NCI-H345 (cell line): ENCODE results near the gene PACSIN2.

Experiments used
- DNase-seq: peaks from one replicate; lab custom pipeline; 2025; lab: John Stamatoyannopoulos, UW

The PACSIN2 gene

DNA sequence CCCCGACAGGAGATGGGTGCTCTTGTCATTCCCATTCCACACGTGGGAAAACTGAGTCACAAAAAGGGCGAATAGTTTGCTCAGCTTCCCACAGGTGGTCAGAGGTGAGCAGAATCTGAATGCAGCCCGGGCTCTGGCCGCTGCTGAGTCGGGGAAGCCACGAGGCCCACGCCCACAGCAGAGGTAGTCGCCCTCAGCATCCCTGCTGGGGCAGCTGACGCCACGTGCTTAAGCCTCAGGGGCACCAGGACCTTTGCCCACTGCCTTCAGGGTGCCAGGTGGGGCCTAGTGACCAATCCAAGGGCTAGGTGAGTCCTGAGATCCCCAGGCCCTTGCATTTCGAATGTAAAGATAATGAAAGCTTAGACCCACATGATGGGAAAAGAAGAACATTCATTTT is 133.7 kb downstream of the PACSIN2 start:
- no peak for DNase-seq

GRCh38 chr22:42880815-42881214 is 134.1 kb downstream of the PACSIN2 start:
- no peak for DNase-seq

DNA sequence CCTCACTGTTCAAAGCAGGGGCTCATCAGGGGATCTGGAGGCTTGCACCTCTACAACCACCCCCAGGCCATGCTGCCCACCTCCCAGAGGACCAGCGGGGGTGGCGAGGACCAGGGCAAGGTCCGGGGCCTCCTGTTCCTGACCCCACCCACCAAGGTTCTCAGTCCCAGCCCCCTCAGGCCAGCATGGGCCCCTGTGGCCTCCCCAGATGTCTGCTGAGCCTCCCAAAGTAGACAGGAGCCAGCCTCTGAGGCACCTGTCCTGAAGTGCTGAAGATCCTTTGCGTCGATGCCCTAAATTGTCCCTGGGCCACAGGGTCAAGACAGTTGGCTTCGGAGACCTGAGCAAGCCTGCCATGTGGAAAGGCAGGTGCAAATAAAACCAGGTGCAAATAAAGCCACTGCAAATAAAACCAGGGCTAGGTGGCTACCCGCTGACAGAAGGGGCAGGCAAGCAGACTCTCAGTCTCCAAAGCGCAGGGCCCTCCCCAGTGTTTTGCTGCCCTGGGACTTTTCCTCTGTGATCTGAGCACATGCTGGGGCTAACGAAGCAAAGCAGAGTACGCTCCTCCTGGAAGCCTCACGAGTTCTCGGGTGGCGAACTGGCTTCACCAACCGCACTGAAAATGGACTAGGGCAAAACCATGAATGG is 135.5 kb downstream of the PACSIN2 start:
- DNase-seq: no peak

GRCh38 chr22:42878561-42879305 is 136.2 kb downstream of the PACSIN2 start:
- DNase-seq: no peak

- no peak for DNase-seq
These were observed 137.2 kb downstream of the PACSIN2 start for GRCh38 chr22:42877597-42878340.

DNA sequence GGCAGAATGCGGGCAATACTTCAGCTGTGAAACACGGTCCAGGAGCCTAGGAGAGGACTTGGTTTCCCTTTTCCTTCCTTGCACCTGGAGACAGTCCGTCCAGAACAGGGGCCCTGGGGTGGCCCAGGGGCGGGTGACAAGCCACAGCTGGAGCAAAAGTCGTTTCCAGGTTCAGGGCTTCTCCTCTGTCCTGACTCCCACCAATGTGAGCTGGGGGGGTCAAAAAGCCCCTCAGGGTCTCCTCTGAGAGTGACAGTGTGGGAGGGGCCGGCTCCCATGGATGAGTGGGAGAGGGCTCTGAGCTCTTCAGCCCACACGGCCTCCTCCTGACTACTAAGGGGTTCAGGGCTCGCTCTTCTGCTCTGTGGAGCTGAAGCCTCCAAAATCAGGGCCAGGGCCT is 137.8 kb downstream of the PACSIN2 start:
- DNase-seq: no peak

GRCh38 chr22:42876041-42876440 is 138.9 kb downstream of the PACSIN2 start:
- no peak for DNase-seq

- no peak for DNase-seq
These were observed 140.9 kb downstream of the PACSIN2 start for GRCh38 chr22:42874010-42874409.

DNA sequence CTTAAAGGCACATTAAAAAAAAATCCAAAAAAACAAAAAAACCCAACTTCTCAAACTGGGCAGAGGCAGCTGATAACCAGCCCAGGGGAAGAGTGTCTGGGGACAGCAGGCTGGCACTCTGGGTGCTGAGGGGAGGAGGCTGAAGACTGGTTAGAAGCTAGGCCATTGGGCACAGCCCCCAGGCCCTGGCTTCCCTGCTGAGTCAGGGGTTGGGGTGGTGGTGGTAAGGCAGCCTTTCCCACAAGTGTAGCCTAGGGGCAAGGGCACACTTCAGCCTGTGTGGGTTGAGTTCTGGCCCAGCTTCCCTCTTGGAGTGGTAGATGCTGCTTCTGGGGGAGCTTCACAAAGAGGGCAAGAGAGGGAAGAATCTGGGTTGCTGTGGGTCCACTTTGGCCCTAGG is 141.6 kb downstream of the PACSIN2 start:
- no peak for DNase-seq

DNA sequence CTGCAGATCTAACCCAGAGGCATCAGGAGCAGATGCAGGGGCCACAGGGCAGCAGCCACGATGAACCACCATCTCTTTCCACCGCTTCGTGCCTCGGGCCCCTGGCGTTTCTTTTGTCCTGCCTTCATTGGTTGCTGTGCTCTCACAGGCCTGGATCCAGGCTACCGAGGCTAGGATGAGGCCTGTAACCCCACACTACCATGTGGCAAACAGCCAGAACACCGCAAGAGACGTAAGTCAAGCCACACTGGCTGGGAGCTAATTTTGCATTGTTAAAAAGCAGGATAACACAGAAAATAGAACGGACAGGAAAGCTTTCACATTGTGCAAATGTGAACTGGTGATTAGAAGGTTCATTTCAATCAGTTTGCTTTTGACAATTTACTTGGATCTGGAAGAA is 142.1 kb downstream of the PACSIN2 start:
- DNase-seq: no peak

DNA sequence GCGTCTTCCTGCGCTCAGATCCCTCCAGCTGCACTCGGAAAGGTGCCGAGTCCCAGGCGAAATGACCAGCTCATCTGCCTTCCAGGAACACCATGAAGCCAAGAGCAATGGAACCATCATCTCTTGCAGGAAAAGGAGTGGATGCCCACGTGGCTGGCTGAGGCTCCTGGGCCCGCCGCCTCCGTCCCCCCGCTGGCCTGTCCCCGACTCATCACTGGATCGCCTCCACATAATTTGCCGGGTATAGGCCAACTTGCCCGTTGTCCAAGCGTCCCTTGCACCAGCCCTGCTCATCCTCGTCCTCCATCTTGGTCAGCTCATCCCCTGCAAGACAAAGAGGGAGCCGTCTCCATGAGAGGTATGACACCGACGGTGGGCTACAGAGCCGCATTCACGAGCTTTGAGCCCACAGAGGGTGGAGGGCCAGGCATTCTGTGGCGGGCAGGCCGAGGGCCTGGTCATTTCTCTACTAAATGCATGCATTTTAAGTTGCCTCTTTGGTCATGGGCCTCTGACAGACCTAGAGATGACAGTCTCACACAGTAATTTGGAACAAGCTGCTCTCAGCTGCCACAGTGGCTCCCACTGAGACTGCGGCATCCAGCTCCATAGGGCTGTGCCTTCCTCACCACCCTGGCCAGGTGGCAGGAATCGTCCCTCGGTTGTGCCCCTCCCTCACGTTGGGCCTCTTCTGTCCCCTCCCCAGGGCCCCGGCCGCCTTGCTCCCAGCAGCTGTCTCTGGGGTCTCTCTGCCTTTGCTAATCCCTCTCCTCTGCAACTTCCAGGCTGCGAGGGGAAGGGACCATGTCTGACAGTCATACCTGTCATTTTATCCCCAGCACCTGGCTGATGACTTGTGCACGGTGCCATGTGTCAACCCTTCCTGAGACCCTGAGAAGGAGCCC is 143.6 kb downstream of the PACSIN2 start:
- no peak for DNase-seq

GRCh38 chr22:42869888-42870480 is 145.0 kb downstream of the PACSIN2 start:
- no peak for DNase-seq

DNA sequence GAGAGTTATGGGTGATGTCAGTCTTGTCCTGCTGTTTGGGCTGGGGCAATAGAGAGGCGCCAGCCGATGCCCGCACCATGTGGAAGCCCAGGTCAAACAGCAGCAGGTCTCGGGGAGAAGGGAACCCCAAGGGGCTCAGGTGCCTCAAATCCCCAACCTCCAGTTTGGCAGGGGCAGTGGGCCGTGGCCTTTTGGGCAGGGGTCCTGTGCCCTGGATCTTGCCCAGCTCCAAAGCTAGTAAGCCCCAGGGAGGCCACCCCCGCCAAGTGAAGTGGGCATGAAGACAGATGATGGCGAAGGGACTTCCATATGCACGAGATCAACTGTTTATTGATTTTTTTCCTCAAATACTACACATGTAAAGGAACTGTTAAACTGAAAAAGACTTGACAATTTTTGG is 145.5 kb downstream of the PACSIN2 start:
- DNase-seq: no peak

DNA sequence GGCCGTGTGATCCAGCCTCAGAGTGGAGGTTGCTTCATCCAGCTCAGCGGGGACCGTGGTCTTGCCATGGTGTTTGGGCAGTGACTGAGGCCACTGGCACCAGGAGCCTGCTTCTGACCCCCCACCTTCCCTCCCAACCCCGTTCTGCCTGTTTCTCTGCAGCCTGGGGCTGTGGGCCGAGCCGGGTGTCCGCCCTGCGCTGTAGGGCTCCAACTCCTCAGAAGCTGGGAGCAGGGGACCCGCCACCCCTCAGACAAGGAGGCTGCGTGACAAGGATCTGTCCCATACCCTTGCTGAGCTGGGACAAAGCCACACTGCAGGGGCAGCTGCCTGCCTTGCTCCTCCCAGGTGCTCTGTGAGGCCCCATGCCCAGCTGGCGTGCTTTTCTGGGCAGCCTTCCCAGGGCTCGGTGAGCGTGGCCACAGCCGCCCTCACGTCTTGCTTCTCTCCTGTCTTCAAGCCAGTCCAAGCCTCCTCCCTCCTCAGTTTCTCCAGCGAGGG is 146.1 kb downstream of the PACSIN2 start:
- DNase-seq: no peak

GRCh38 chr22:42866100-42866499 is 148.8 kb downstream of the PACSIN2 start:
- DNase-seq: no peak

DNA sequence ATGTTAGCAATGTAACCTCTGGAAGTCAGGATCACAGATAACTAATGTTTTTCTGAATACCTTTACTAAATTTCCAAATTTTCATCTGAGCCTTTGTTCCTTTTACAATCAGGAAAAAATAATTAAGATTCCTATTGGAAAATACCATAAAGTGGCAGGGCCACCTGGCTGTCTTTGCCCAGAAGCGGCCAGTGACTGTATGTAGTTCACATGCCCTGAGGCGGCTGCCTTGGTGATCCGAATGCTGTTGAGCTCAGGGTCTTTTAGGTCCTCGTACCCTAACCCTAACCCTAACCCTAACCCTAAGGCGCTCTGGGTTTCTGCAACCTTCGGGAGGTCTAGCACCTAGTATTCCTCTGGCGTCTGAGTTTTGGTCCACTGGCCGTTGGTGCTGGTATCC is 149.4 kb downstream of the PACSIN2 start:
- DNase-seq: no peak

DNA sequence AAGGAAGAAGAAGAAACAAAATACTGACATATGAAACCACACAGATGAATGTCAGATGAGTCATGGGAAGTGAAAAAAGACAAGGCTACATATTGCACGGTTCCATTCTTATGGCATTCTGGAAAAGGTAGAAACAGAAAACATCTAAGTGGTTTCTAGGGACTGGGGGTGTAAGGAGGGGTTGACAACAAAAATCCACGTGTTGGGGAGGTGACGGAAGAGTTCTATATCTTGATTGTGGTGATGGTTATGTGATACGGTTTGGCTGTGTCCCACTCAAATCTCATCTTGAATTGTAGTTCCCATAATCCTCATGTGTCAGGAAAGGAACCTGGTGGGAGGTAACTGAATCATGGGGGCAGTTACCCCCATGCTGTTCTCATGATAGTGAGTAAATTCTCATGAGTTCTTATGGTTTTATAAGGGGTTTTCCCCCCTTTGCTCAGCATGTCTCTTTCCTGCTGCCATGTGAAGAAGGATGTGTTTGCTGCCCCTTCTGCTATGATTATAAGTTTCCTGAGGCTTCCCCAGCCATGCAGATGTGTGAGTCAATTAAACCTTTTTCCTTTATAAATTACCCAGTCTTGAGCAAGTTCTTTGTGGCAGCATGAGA is 151.5 kb downstream of the PACSIN2 start:
- no peak for DNase-seq

DNA sequence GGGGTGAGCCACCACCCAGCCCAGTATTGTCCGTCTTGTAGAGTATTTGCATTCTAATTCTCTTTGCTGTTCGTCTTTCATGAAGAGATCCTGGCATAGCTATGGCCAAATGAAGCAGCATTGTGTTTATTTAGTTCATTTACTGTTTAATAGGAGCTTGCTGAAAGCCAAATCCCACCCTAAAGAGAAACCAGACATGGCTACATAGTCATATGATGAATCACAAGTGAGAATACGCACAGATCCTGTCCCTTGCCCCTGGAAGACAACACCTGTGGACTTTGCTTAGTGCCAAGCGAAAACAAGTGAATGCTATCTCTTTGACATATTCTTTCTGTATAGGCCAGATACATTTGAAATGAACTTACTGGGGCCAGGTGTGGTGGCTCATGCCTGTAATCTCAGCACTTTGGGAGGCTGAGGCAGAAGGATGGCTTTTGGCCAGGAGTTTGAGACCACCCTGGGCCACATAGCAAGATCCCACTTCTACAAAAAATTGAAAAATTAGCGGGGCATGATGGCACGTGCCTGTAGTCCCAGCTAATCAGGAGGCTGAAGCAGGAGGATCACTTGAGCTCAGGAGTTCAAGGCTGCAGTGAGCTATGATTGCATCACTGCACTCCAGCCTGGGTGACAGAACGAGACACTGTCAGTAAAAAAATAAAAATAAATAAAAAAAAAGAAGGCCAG is 152.8 kb downstream of the PACSIN2 start:
- no peak for DNase-seq

GRCh38 chr22:42860968-42861367 is 154.0 kb downstream of the PACSIN2 start:
- no peak for DNase-seq

DNA sequence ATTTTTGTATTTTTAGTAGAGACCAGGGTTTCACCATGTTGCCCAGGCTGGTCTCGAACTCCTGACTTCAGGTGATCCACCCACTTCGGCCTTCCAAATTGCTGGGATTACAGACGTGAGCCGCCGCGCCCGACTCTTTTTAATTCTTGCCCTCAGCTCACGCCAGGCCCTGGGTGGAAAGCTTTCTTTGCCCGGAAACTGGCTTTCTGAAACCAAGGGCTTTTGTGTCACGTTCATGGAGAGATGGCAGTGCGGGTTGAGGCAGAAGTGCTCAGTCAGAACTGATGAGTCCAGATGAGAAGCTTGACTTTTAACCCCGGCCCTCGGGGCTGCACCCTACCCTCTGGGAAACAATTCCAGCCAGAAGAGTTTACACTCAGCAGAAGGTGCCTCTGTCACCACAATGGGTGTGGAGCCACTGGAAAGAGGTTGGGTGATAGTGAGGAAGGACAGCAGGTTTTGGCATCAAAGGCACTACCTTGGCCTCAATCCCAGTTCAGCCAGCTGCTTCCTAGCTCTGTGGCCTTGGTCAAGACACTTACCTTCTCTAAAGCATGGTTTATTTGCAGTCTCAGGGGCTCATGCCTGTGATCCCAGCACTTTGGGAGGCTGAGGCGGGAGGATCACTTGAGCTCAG is 157.0 kb downstream of the PACSIN2 start:
- DNase-seq: no peak
